Gastrocnemius medialis (tissue), 4 donors: ENCODE results near the gene SEMA4C. TPM values are rescaled to one million over a fixed set of nuclear protein-coding genes. Genes with fewer than 3 reads are reported as not detected.

Experiments used
- ATAC-seq, 2 donors: fragments of 150-250 bp; one replicate each; pipeline ENCODE4 v1.9.1; 2016
- DNase-seq, 2 donors: peaks; one replicate each; pipeline ENCODE4 v3.0.0-alpha.2; 2019
- H3K27ac ChIP-seq, 4 donors: fragments of 200-600 bp; sonication (generic); 1 replicate in 1 of 4; 2 replicates in 3 of 4; pipeline ENCODE4 v1.5.1; 2016 to 2018; ENCODE audit warnings: mild to moderate bottlenecking in 2 of 4, moderate library complexity in 1 of 4
- H3K27me3 ChIP-seq, 3 donors: fragments of 200-600 bp; sonication (generic) in 2 of 3; 1 replicate in 1 of 3; 2 replicates in 2 of 3; pipeline versions ENCODE4 v1.5.1 to v1.6.0; 2016 to 2019; ENCODE audit warnings: mild to moderate bottlenecking in 1 of 3, moderate library complexity in 1 of 3
- H3K36me3 ChIP-seq, 2 donors: fragments of 200-600 bp; sonication (generic) in 1 of 2; one replicate each; pipeline ENCODE4 v1.5.1; 2017 to 2018
- H3K4me1 ChIP-seq, 2 donors: fragments of 200-600 bp; sonication (generic) in 1 of 2; one replicate each; pipeline ENCODE4 v1.5.1; 2016 to 2017; ENCODE audit warnings: mild to moderate bottlenecking in 2 of 2
- H3K4me3 ChIP-seq, 4 donors: fragments of 200-600 bp; sonication (generic) in 3 of 4; 1 replicate in 1 of 4; 2 replicates in 3 of 4; pipeline ENCODE4 v1.5.1; 2016 to 2019; ENCODE audit warnings: mild to moderate bottlenecking in 2 of 4
- H3K9me3 ChIP-seq, 3 donors: fragments of 200-600 bp; sonication (generic) in 2 of 3; 1 replicate in 1 of 3; 2 replicates in 2 of 3; pipeline ENCODE4 v1.5.1; 2016 to 2019
- CTCF ChIP-seq, 5 experiments: fragments of 450-650 bp in 3 of 5; fragments of 200-600 bp in 2 of 5; sonication (generic) in 2 of 5; IDR thresholded peaks in 4 of 5; conservative IDR thresholded peaks in 1 of 5; 1 replicate in 4 of 5; 2 replicates in 1 of 5; pipeline ENCODE4 v1.5.1; 2016 to 2019; ENCODE audit warnings: antibody characterized with exemption in 5 of 5, mild to moderate bottlenecking in 3 of 5, moderate library complexity in 3 of 5
- POLR2A ChIP-seq, 2 donors: fragments of 450-650 bp; IDR thresholded peaks; one replicate each; pipeline ENCODE4 v1.6.1; 2017; ENCODE audit warnings: antibody characterized with exemption in 2 of 2, mild to moderate bottlenecking in 2 of 2, moderate library complexity in 2 of 2
- in situ Hi-C, 4 donors: fragments of 200-750 bp; cut with MboI; loops; one replicate each; pipeline versions ENCODE4 v1.15.0 to v1.8.0; 2017; ENCODE audit warnings: low sequenced_read_pairs in 4 of 4
- intact Hi-C: fragments of 100-400 bp; cut with DNase I; formaldehyde crosslinking; loops from one replicate; pipeline ENCODE4 v1.15.1; 2023; ENCODE audit warnings: low total_unique reads
- total RNA-seq, 4 donors: library from RNA; depleted of rRNA; stranded (reverse); fragments of >200 nt; gene quantifications; one replicate each; pipeline versions ENCODE4 v1.1.0 to v1.2.3, GENCODE V29; 2016

The SEMA4C gene
- total RNA-seq, 4 donors from 2014 or later, result 3.2 to 8.6 (median 6.5) TPM

DNA sequence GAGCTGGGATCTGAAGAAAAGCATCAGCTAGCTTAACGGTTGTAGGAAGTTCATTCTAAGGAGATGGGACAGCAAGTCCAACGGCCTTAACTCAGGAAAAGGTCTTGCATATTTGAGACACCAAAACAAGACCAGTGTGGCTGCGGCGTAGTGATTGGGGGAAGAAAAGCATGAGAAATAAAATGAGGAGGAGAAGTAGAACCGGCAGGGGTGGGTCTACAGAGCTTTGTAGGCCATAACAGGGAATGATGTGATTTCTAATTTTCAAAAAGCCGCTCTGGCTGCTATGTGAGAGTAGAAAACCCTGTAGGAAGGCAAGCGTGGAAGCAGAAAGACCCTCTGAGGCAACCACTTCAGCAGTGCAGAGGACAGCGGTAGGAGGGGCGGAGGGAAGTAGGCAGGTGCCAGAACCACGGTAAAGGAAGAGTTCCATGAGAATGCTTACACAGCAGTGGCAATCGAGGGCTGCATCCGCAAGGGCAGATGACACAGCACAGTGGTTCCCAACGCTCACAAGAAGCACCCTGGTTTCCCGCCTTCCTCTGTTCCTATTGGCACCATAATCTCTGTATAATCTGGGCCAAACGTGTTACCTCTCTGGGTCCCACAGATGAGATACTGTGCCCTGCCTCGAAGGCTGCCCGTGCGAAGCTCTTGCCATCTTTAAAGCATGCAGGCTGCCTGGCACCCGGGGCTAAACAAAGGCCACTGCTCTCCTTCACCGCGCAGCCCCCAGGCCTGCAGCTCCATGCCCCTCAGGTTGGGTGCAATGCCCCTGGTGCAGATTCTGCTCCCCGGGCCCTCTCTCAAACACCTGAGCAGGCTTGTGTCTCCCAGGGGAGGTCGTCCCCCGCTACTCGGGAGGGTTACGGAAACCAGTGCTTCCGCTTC is 12.9 kb downstream of the SEMA4C start:
- H3K27ac ChIP-seq, result peak overlapping the region; percentile 86 to 93 (median 91)

DNA sequence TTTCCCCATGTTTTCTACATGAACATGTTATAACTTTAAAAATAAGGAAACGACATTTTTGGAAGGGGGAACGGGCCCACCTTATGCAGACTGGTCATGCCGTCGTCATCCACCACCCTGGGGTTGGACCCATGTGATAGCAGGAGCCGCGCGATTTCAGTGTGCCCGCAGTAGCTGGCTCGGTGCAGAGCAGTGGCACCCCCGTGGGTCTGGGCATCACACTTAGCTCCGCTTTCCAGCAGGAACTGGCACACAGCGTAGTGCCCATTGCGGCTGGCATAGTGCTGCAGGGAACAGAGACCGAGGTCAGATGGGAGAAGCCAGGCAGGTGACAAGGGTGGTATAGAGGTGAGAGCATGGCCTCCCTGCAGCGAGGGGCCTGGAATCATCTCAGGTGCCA is 16.6 kb downstream of the SEMA4C start:
- no peaks in the 10 kb centered on the region for H3K27me3 ChIP-seq
- no peak overlapping the region for H3K4me3 ChIP-seq
- H3K4me1 ChIP-seq, result peaks cover 10 to 12% of the 10 kb centered on the region in 2 donors
- no peak for DNase-seq
- no peak for TF ChIP-seq POLR2A (IDR thresholded peaks at IDR 0.05)
- TF ChIP-seq CTCF (IDR thresholded peaks at IDR 0.05 in 4 of 5, conservative IDR thresholded peaks at IDR 0.05 in 1 of 5), result no peak
- in situ Hi-C loops (loop anchor here in 1 of 4 donors (5.0 kb wide), 1 partner anchor 99 kb away; no protein-coding TSS in a partner anchor), intact Hi-C loops (no loop called here)
- H3K27ac ChIP-seq, result no peak overlapping the region
- ATAC-seq, result no peak
- peaks cover 0 to 51% of the 10 kb centered on the region in 2 donors for H3K36me3 ChIP-seq
- H3K9me3 ChIP-seq, result no peaks in the 10 kb centered on the region

More for the DNA sequence above, 12.9 kb downstream of the SEMA4C start:
- peaks cover 0 to 38% of the 10 kb centered on the region in 2 donors for H3K36me3 ChIP-seq
- DNase-seq, result peak in 1 of 2 donors; percentile 34
- TF ChIP-seq CTCF (IDR thresholded peaks at IDR 0.05 in 4 of 5, conservative IDR thresholded peaks at IDR 0.05 in 1 of 5) (no peak), POLR2A (IDR thresholded peaks at IDR 0.05) (no peak)
- H3K9me3 ChIP-seq, result no peaks in the 10 kb centered on the region
- no peaks in the 10 kb centered on the region for H3K27me3 ChIP-seq
- H3K4me1 ChIP-seq, result peaks cover 12 to 19% of the 10 kb centered on the region in 2 donors
- ATAC-seq, result peak; percentile 4 to 7
- H3K4me3 ChIP-seq, result peak overlapping the region; percentile 69 to 90 (median 88)
- intact Hi-C loops, result loop anchor here (5.0 kb wide), 3 partner anchors 95 to 255 kb away; partner anchors contain the start of genes ANKRD36, CNNM4 and KANSL3
- in situ Hi-C loops, result loop anchor here in 3 of 4 donors (5.0 kb wide), 1 partner anchor 95 kb away; no protein-coding TSS in a partner anchor

DNA sequence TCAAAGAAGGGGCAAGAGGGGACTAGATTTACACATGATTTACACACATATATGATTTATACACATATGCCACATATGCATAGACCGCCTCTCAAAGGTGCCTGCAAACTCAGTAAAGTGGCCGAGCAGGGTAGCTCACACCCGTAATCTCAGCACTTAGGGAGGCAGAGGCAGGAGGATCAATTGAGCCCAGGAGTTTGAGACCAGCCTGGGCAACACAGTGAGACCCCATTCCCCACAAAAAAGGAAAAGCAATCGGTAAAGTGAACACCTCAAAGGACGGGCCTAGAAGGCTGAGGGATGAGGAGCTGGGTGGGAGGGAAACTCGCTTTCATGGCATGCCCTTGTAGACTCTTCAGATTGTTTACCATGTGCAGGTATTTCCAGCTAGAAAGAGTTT is 17.2 kb downstream of the SEMA4C start:
- Histone ChIP-seq H3K36me3 (peaks cover 0 to 51% of the 10 kb centered on the region in 2 donors), H3K9me3 (no peaks in the 10 kb centered on the region), H3K4me1 (peaks cover 10 to 12% of the 10 kb centered on the region in 2 donors), H3K4me3 (no peak overlapping the region), H3K27me3 (no peaks in the 10 kb centered on the region), H3K27ac (no peak overlapping the region)
- intact Hi-C loops (no loop called here), in situ Hi-C loops (loop anchor here in 1 of 4 donors (5.0 kb wide), 1 partner anchor 100 kb away; no protein-coding TSS in a partner anchor)
- DNase-seq (no peak), ATAC-seq (no peak)
- TF ChIP-seq POLR2A (IDR thresholded peaks at IDR 0.05) (no peak), CTCF (IDR thresholded peaks at IDR 0.05 in 4 of 5, conservative IDR thresholded peaks at IDR 0.05 in 1 of 5) (no peak)

- in situ Hi-C loops, result no loop called here
- Histone ChIP-seq H3K4me1 (peaks cover 9 to 13% of the 10 kb centered on the region in 2 donors), H3K36me3 (peaks cover 0 to 43% of the 10 kb centered on the region in 2 donors), H3K27ac (peak overlapping the region; percentile 50 to 61 (median 56)), H3K27me3 (no peaks in the 10 kb centered on the region), H3K9me3 (no peaks in the 10 kb centered on the region), H3K4me3 (no peak overlapping the region)
- no peak for TF ChIP-seq CTCF (IDR thresholded peaks at IDR 0.05 in 4 of 5, conservative IDR thresholded peaks at IDR 0.05 in 1 of 5)
- TF ChIP-seq POLR2A (IDR thresholded peaks at IDR 0.05), result no peak
- no peak for ATAC-seq
- intact Hi-C loops, result no loop called here
- no peak for DNase-seq
Observed at GRCh38 chr2:96848264-96848663, 21.6 kb downstream of the SEMA4C start.
